ENCODE measurements around the gene IFIT1B. TPM values are rescaled to one million over a fixed set of nuclear protein-coding genes. Genes with fewer than 3 reads are reported as not detected.
A peak's percentile ranks its signal among the peaks of the same experiment; 100 is the strongest.
"Not testable (repeated sequence)": the region's sequence is repeated elsewhere in the genome, so short reads cannot be mapped to it uniquely, and the experiment has no call there.

The IFIT1B gene
- total and polyA plus RNA-seq, 11 donors = 0.24 to 0.25 TPM; not detected in 9

GRCh38 chr10:89411135-89411534 is 33.3 kb downstream of the IFIT1B start:
- not testable (repeated sequence) for H3K27me3 ChIP-seq, H3K4me3 ChIP-seq, H3K36me3 ChIP-seq, H3K9me3 ChIP-seq, ATAC-seq, DNase-seq
- Histone ChIP-seq H3K4me1 (peaks cover 0 to 21% (median 14%) of the 10 kb centered on the region in 12 donors), H3K27ac (peak overlapping the region in 1 of 12 donors; percentile 46)
- 79 to 84% (median 83%) methylated on average over 2 of the region's 2 CpGs for WGBS, 4 donors
- intact Hi-C loops (cut with DNase I) = loop anchor here in 3 of 10 donors (5.0 to 10.0 kb wide), 3 partner anchors 84 to 156 kb away; partner anchors contain the start of genes IFIT2 (in 1 of the 3), IFIT3 (in 1 of the 3) and LIPA (in 1 of the 3)

GRCh38 chr10:89412276-89412675 is 34.4 kb downstream of the IFIT1B start:
- peaks cover 0 to 33% (median 18%) of the 10 kb centered on the region in 12 donors for H3K4me1 ChIP-seq
- intact Hi-C loops (cut with DNase I) = loop anchor here in 3 of 10 donors (5.0 to 10.0 kb wide), 3 partner anchors 85 to 157 kb away; partner anchors contain the start of genes IFIT2 (in 1 of the 3), IFIT3 (in 1 of the 3) and LIPA (in 1 of the 3)
- H3K4me3 ChIP-seq, H3K27me3 ChIP-seq, ATAC-seq, H3K9me3 ChIP-seq, H3K27ac ChIP-seq, H3K36me3 ChIP-seq, DNase-seq: not testable (repeated sequence)
- WGBS, 4 donors = 82 to 95% (median 88%) methylated on average over 10 of the region's 10 CpGs

- TF ChIP-seq POLR2A (IDR thresholded peaks at IDR 0.05) = no peak
- no peak for TF ChIP-seq CTCF (IDR thresholded peaks at IDR 0.05)
- 83 to 92% (median 87%) methylated on average over 7 of the region's 7 CpGs for WGBS, 4 donors
Observed at GRCh38 chr10:89413398-89413912, 35.6 kb downstream of the IFIT1B start.

GRCh38 chr10:89414146-89414878 is 36.5 kb downstream of the IFIT1B start, which contains the start of gene IFIT5:
Gene IFIT5, plus strand, starts transcription at chr10:89414568. Its CDS starts 231 bp downstream, at chr10:89414799.
- Histone ChIP-seq H3K36me3 (peaks cover 0 to 23% (median 12%) of the 10 kb centered on the region in 9 donors), H3K9me3 (no peaks in the 10 kb centered on the region), H3K27me3 (no peaks in the 10 kb centered on the region), H3K27ac (peak within 1 kb of the TSS; percentile 92 to 99 (median 96)), H3K4me1 (peaks cover 0 to 53% (median 33%) of the 10 kb centered on the region in 12 donors), H3K4me3 (peak within 1 kb of the TSS; percentile 75 to 95 (median 86))
- ATAC-seq (peak; percentile 79 to 95 (median 92)), DNase-seq (peak; percentile 74 to 87 (median 78))
- TF ChIP-seq CTCF (IDR thresholded peaks at IDR 0.05) (peak in 3 of 12 donors; percentile 23 to 30 (median 25)), POLR2A (IDR thresholded peaks at IDR 0.05) (peak in 1 of 2 donors; percentile 38)
- 0 to 1% (median 0%) methylated on average over 21 to 48 of the region's 48 CpGs for WGBS, 4 donors
- intact Hi-C loops (cut with DNase I) = loop anchor here in 5 of 10 donors (2.0 to 10.0 kb wide), 5 partner anchors 22 to 160 kb away; partner anchors contain the start of genes IFIT1 (in 1 of the 5), IFIT2 (in 1 of the 5), IFIT3 (in 1 of the 5) and LIPA (in 1 of the 5)

More at GRCh38 chr10:89413398-89413912, 35.6 kb downstream of the IFIT1B start:
- Histone ChIP-seq H3K9me3 (no peaks in the 10 kb centered on the region), H3K4me3 (peak overlapping the region in 9 of 12 donors; percentile 75 to 95 (median 87)), H3K27me3 (no peaks in the 10 kb centered on the region), H3K36me3 (peaks cover 0 to 16% (median 12%) of the 10 kb centered on the region in 9 donors), H3K4me1 (peaks cover 0 to 44% (median 28%) of the 10 kb centered on the region in 12 donors), H3K27ac (peak overlapping the region in 11 of 12 donors; percentile 93 to 99 (median 96))
- DNase-seq (no peak), ATAC-seq (no peak)
- intact Hi-C loops (cut with DNase I) = loop anchor here in 3 of 10 donors (5.0 to 10.0 kb wide), 3 partner anchors 86 to 159 kb away; partner anchors contain the start of genes IFIT2 (in 1 of the 3), IFIT3 (in 1 of the 3) and LIPA (in 1 of the 3)

Data from heart left ventricle (tissue), 16 donors.